Spleen (tissue), 11 donors: ENCODE results near the gene C6orf136. TPM values are rescaled to one million over a fixed set of nuclear protein-coding genes. Genes with fewer than 3 reads are reported as not detected.

ENCODE experiments used
- DNase-seq: peaks from one replicate; pipeline ENCODE4 v3.0.0-alpha.2; 2020
- H3K27ac ChIP-seq, 8 donors: fragments of 200-600 bp; sonication (generic) in 7 of 8; 1 replicate in 4 of 8; 2 replicates in 4 of 8; pipeline versions ENCODE4 v1.5.0 to v1.8.0; 2016 to 2021; ENCODE audit warnings: inconsistent platforms in 4 of 8, mild to moderate bottlenecking in 4 of 8, moderate library complexity in 1 of 8
- H3K27me3 ChIP-seq, 7 donors: fragments of 200-600 bp; sonication (generic) in 6 of 7; replicated peaks in 1 of 7; 1 replicate in 4 of 7; 2 replicates in 3 of 7; pipeline versions ENCODE4 v1.5.0 to v1.8.0; 2016 to 2021; ENCODE audit warnings: inconsistent platforms in 3 of 7, mild to moderate bottlenecking in 1 of 7
- H3K36me3 ChIP-seq, 6 donors: fragments of 200-600 bp; sonication (generic) in 5 of 6; 1 replicate in 4 of 6; 2 replicates in 2 of 6; pipeline versions ENCODE4 v1.5.0 to v1.8.0; 2016 to 2021; ENCODE audit warnings: inconsistent platforms in 2 of 6
- H3K4me1 ChIP-seq, 6 donors: fragments of 200-600 bp; sonication (generic) in 5 of 6; 1 replicate in 3 of 6; 2 replicates in 3 of 6; pipeline versions ENCODE4 v1.5.0 to v1.8.0; 2016 to 2021; ENCODE audit warnings: inconsistent platforms in 3 of 6
- H3K4me3 ChIP-seq, 8 donors: fragments of 200-600 bp; sonication (generic) in 7 of 8; 1 replicate in 4 of 8; 2 replicates in 4 of 8; pipeline versions ENCODE4 v1.5.0 to v1.8.0; 2016 to 2021; ENCODE audit warnings: inconsistent platforms in 4 of 8, mild to moderate bottlenecking in 4 of 8, moderate library complexity in 2 of 8
- H3K9me3 ChIP-seq, 8 donors: fragments of 200-600 bp; sonication (generic) in 7 of 8; 1 replicate in 4 of 8; 2 replicates in 4 of 8; pipeline versions ENCODE4 v1.5.0 to v1.8.0; 2016 to 2021; ENCODE audit warnings: inconsistent platforms in 4 of 8
- CTCF ChIP-seq, 11 experiments: fragments of 200-600 bp in 7 of 11; fragments of 450-650 bp in 4 of 11; sonication (generic) in 4 of 11; IDR thresholded peaks in 8 of 11; conservative IDR thresholded peaks in 3 of 11; 1 replicate in 7 of 11; 2 replicates in 4 of 11; pipeline versions ENCODE4 v1.4.0 to v1.8.0; 2016 to 2021; ENCODE audit warnings: antibody characterized with exemption in 11 of 11, inconsistent platforms in 4 of 11, mild to moderate bottlenecking in 1 of 11
- POLR2A ChIP-seq, 3 donors: fragments of 450-650 bp; IDR thresholded peaks; one replicate each; pipeline ENCODE4 v1.5.1; 2017; ENCODE audit warnings: antibody characterized with exemption in 3 of 3, mild to moderate bottlenecking in 1 of 3
- POLR2AphosphoS5 ChIP-seq, 3 donors: sonication (generic); formaldehyde crosslinking; IDR thresholded peaks; one replicate each; pipeline ENCODE4 v1.5.1; 2017; ENCODE audit warnings: antibody characterized with exemption in 3 of 3
- WGBS, 5 donors: extraction: QIAGEN DNeasy Blood & Tissue Kit in 3 of 5; methylation state at CpG; one replicate each; pipeline versions ENCODE4 v1.1.5 to v1.1.7; 2013 to 2018; 5-methylcytosine and 5-hydroxymethylcytosine counted together
- intact Hi-C: fragments of 100-400 bp; cut with DNase I; formaldehyde crosslinking; loops from one replicate; pipeline ENCODE4 v1.15.0; 2023; ENCODE audit warnings: low total_unique reads
- polyA plus RNA-seq, 3 donors: library from polyadenylated mRNA; stranded (reverse); fragments of 200-250 nt; gene quantifications; one replicate each; pipeline ENCODE4 v1.2.1, GENCODE V29; 2013
- total RNA-seq, 7 donors: library from RNA; depleted of rRNA in 3 of 7; stranded (reverse); fragments of >200 nt in 3 of 7; fragmentation: NEBNext Ultra II Directional in 4 of 7; extraction: Animal tissue kit (Norgen Biotek cat#: 25700) in 4 of 7; gene quantifications; one replicate each; pipeline versions ENCODE4 v1.1.0 to v1.2.1, GENCODE V29; 2016 to 2021
- donor health status: healthy with polysubstance abuse.
- donor health status: DM: no; HTN: no; CAD: no; lungs with moderate emphysema.
- donor health status: DM: no; HTN: no; CAD: no.
- donor health status: Bipolar disorder and iron deficiency.
- donor health status: healthy.
- donor health status: DM: no; HTN: no; CAD: no.
- donor health status: DM: yes; HTN: yes; CAD: no.

The C6orf136 gene
- total and polyA plus RNA-seq, 10 donors, result 12.1 to 28.0 (median 18.3) TPM

GRCh38 chr6:30683980-30684338 lies 37.0 kb downstream of the C6orf136 start:
- whole genome bisulfite sequencing, 5 donors, result 0 to 3% (median 0%) methylated on average over 2 of the region's 2 CpGs
- intact Hi-C loops, result loop anchor here (2.0 kb wide), 1 partner anchor 37 kb away; the partner anchor contains the start of gene TUBB
- H3K4me1 ChIP-seq, result peaks cover 44 to 84% (median 61%) of the 10 kb centered on the region in 6 donors

GRCh38 chr6:30684386-30685156 lies 37.6 kb downstream of the C6orf136 start:
- Histone ChIP-seq H3K27ac (peak overlapping the region; percentile 93 to 100 (median 98)), H3K4me1 (peaks cover 44 to 84% (median 61%) of the 10 kb centered on the region in 6 donors), H3K9me3 (no peaks in the 10 kb centered on the region), H3K4me3 (peak overlapping the region; percentile 90 to 99 (median 96)), H3K36me3 (peaks cover 0 to 32% (median 16%) of the 10 kb centered on the region in 6 donors), H3K27me3 (no peaks in the 10 kb centered on the region)
- 2 to 6% (median 3%) methylated on average over 16 to 21 of the region's 21 CpGs for WGBS, 5 donors
- TF ChIP-seq POLR2A (IDR thresholded peaks at IDR 0.05) (no peak), POLR2AphosphoS5 (IDR thresholded peaks at IDR 0.05) (peak; percentile 52 to 70 (median 68)), CTCF (IDR thresholded peaks at IDR 0.05 in 8 of 11, conservative IDR thresholded peaks at IDR 0.05 in 3 of 11) (peak in 2 of 11 experiments; percentile 12 to 30)
- intact Hi-C loops, result no loop called here
- peak; percentile 95 for DNase-seq

More at GRCh38 chr6:30683980-30684338, 37.0 kb downstream of the C6orf136 start:
- Histone ChIP-seq H3K27ac (peak overlapping the region; percentile 93 to 100 (median 98)), H3K27me3 (no peaks in the 10 kb centered on the region), H3K9me3 (no peaks in the 10 kb centered on the region), H3K36me3 (peaks cover 0 to 39% (median 22%) of the 10 kb centered on the region in 6 donors), H3K4me3 (peak overlapping the region; percentile 90 to 99 (median 96))
- no peak for DNase-seq
- no peak for TF ChIP-seq CTCF (IDR thresholded peaks at IDR 0.05 in 8 of 11, conservative IDR thresholded peaks at IDR 0.05 in 3 of 11)
- TF ChIP-seq POLR2AphosphoS5 (IDR thresholded peaks at IDR 0.05), result peak in 1 of 3 donors; percentile 5
- no peak for TF ChIP-seq POLR2A (IDR thresholded peaks at IDR 0.05)

GRCh38 chr6:30685157-30686008 lies 38.5 kb downstream of the C6orf136 start:
- TF ChIP-seq POLR2AphosphoS5 (IDR thresholded peaks at IDR 0.05) (peak in 2 of 3 donors; percentile 37 to 52), POLR2A (IDR thresholded peaks at IDR 0.05) (no peak), CTCF (IDR thresholded peaks at IDR 0.05 in 8 of 11, conservative IDR thresholded peaks at IDR 0.05 in 3 of 11) (peak in 2 of 11 experiments; percentile 19 to 33)
- Histone ChIP-seq H3K36me3 (peaks cover 0 to 24% (median 8%) of the 10 kb centered on the region in 6 donors), H3K9me3 (no peaks in the 10 kb centered on the region), H3K27ac (peak overlapping the region; percentile 93 to 100 (median 98)), H3K27me3 (no peaks in the 10 kb centered on the region), H3K4me1 (peaks cover 44 to 84% (median 61%) of the 10 kb centered on the region in 6 donors), H3K4me3 (peak overlapping the region; percentile 90 to 99 (median 96))
- DNase-seq, result peak; percentile 89
- WGBS, 5 donors, result 10 to 25% (median 12%) methylated on average over 21 to 29 of the region's 29 CpGs
- intact Hi-C loops, result no loop called here
